HG03108 (cell line): ENCODE data around the gene SEL1L3.

Experiments used
- ATAC-seq: cut with Tn5 transposase; IDR thresholded peaks from one replicate; pipeline ENCODE4 v1.9.1; 2021; ENCODE audit warnings: moderate library complexity; ENCODE audit not compliant: unreplicated experiment

The SEL1L3 gene

DNA sequence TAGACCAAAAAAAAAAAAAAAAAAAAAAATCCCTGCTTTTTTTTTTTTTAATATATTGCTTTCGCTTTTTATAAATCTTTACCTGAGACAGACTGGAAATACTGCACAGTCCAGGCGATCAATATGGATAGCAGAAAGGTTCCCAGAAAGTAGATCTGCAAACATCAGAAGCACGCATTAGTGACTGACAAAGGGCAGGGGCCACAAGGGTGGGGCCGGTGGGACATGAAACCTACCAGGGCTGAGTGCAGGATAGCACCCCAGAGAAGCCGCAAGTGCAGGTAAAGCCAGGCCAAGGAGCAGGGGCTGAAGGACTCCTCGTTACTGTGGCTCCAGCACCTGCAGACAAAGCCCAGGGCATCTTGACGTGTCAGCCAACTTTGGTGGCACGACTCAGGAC lies 105.3 kb downstream of the SEL1L3 start:
- ATAC-seq = no peak

DNA sequence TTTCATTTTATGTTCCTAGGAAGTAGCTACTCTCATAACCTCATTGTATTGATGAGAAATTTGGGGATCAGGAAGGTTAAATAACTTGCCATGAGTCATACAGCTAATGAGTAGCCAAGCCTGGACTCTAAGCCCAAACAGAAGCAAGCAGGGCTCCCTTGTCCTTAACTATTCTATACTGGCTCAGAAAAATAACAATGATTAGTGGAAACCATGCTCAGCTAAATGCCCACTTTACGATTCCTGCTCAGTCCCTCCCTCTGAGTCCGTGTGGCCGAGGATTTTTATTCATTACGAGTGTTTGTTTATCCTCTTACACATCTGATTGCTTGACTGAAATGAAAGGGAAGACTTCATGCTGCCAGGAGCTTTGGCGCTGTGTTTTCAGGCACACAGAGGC lies 106.3 kb downstream of the SEL1L3 start:
- no peak for ATAC-seq

DNA sequence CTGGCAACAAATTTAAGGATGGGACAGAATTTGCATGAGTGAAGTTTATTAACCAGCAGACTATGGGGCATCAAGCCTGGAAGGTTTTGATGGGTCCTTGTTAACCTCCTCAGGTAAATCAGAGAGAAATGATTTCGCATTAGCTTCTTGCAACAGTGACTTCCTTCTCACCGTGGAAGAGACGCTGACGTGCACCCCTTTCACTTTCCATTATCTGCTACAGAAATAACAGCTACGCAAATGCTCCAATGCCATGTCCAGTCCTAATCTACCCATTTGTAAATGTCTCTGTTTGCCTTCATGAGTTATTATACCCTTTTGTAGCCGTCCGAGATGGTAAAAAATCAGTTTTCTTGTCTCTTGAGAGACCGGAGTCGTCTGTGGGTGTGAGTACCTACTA lies 106.9 kb downstream of the SEL1L3 start:
- ATAC-seq = no peak

DNA sequence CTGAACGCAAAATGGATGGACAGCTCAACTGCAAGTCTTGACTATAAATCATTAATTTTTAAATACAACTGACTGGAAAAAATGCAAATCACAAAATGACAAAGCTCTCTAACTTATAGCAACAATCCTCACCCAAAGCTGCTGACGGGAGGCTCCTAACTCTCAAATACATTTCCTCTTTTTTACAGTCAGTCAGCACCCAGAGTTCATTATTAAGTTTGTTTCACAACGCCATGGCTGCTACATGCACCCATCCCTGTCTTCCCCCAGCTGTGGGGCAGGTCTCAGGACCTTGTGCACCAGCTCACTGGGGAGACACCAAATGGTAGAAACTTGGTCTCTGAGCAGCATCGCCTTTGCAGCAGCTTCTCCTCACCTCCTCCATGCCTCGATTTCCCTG lies 109.5 kb downstream of the SEL1L3 start:
- no peak for ATAC-seq

DNA sequence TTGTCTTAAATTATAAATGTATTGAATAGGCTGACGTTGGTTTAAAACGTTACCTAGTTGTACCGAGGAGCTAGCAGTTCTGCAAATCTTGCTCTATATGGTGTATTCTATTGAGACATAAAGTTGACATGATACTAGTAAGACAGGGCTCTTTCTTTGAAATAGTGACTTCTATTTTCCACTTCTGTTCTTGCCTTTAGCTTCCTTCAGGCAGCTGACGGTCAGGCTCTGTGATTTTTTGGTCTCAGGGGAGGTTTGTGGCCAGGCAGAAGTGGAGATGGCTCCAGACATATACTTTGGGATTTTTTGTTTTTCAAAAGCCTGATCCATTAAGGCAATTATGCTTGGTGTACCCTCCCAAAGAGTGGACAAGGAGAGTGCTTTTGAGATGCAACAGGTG lies 111.9 kb downstream of the SEL1L3 start:
- ATAC-seq = no peak

DNA sequence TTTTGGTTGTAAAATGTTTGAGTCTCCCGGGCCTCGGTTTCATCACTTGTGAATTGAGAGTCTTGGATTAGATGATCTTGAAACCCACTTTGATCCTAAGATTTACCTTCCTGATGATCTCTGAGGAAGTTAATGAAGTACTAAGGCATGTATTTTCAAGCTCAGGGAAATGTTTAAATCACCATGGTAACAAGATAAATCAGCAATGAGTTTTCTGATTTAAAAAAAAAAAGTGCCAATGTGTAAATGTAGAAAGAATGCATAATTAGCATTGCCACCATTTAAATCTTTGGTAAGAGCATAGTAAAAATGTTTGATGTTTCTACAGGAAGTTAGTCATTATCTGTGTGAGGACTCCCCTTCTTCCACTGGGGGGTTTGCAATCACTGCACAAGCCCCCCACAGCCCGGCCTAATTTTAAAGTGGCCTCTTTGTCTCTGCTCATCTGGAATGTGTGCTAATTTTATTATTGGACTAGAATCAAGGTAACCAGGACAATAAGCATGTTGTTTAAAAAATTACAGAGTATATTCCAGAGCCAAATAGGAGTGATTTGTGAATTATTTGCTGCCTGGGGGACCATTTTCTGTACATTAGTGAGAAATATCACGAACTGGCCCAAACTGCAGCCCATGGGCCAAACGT lies 113.5 kb downstream of the SEL1L3 start:
- ATAC-seq = no peak

DNA sequence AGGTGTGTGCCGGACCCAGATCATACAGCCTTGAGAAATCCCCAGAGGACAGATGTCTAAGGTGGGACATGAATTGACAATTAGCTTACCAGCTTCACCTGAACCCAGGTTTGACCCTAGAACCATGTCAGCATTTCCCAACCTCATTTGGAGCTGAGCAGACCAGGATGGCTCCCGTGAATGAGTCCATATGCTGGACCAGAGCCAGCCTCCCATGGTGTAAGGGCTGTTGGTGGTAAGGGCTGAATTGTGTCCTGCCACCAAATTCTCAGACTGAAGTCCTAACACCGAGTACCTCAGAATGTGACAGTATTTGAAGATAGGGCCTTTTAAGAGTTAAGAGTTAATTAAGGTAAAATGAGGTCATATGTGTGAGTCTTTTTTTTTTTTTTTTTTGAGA lies 118.8 kb downstream of the SEL1L3 start:
- ATAC-seq = no peak

DNA sequence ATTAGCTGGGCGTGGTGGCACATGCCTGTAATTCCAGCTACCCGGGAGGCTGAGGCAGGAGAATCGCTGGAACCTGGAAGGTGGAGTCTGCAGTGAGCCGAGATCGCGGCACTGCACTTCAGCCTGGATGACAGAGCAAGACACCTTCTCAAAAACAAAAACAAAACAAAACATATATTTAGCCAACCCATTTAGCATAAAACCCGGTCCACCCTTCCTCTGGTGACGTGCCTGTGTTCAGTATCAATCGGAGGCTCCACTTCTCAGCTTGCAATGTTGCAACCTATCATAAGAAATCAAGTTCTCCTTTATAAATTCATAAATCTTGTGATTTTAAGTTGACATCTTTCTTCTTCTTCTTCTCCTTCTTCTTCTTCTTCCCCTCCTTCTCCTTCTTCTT lies 133.2 kb downstream of the SEL1L3 start:
- ATAC-seq = no peak

DNA sequence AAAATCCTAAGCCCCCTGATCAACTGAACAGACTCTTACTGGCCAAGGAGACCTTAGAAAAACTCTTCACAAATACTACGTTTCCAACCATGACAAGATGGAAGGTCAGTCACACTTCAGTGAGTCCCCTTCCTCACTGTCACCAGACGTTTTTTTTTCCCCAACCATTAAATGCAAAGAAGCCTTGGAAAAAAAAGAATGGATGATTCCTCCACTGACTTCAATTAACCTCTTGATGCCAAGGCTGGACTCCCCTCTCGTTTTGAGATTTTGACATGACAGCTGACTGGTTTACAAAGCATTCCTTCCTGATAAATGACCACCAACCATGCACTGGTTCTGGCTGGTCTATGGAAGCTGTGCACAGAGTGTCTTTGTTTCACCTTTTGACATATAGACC lies 133.9 kb downstream of the SEL1L3 start:
- ATAC-seq = no peak

DNA sequence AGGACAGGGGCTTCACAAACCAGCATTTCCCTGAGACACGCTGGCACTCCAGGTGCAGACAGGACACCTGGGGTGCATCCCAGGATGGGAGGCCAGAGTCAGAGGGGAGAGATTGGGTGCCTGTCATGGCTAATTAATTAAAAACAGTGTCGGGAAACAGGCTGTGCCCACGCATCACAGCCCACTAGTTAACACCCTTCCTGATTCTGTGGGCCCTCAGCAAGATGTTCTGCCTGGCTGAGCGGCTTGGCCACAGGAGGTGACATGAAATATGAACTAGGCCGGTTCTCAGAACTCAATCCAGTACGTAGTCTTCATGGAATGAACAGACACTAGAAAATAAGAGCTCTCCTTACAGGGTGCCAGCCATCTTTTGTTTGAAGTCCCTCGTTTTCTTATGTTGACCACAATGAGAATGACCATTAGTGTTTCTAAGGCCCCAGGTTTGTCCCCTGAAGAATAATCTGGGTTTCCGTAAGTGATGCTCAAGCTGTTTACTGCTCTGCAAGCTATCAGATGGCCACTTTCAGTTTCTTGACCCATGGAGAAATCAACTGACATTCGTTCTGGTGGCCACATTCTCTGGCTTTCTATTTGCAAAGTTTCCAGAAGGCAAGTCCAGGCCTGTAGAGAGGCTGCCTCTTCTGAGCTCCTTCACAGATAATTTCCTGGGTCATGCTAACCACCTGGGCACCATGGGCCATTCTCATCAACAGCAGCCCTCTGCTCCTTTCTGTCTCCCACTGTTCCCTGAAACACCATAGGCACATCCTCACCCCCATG lies 134.9 kb downstream of the SEL1L3 start:
- ATAC-seq = peak; percentile 36

DNA sequence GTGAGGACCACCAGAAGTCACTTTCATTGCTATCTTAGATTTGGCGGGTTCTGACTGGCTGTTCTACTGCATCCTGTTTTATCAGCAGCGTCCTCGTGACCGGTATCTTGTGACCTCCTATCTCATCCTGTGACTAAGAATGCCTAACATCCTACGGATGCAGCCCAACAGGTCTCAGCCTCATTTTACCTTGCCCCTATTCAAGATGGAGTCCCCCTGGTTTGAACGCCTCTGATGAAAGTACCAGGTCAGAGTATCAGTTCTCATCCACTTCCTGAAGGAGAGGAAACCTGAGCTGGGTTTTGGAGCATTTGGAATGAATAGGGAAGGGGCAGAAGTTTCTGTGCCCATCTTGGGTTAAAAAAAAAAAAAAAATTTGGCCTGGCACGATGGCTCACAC lies 136.9 kb downstream of the SEL1L3 start:
- no peak for ATAC-seq

DNA sequence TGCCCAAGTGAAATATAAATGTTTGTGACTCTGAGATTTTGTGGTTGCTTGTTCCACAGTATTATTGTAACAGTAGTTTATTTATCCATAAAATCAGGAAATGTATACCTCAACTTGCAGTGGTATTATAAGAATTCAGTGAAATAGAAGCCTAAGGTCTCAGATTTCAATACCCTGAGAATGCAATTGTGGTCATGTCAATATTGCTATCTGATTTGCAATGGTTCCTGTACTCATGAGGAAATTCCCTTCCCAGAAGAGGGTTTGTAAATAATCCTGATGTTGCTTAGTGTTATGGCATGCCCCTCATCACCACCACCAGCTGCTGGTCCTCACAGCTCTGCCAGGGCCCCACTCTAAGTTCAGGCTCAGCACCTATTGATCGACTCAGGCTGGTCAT lies 139.4 kb downstream of the SEL1L3 start:
- no peak for ATAC-seq

DNA sequence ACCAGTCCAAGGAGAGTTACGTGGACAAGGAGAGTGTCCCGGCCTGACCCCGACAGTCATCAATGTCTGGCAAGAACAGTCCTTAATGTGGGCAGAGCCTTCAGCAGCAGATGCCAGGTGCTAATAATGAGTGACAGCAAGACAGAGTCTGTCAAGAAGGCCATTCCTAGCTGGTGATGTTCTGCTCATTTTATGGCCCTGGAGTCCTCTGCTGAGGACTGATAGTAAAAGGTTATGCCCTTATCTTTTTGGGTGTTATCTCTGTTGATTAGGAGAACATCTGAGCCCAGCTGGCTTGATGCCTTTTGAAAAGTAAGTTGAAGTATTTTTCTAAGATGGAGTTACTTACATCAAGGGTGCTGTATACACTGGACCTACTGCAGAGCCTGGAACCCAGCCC lies 139.8 kb downstream of the SEL1L3 start:
- ATAC-seq = no peak

DNA sequence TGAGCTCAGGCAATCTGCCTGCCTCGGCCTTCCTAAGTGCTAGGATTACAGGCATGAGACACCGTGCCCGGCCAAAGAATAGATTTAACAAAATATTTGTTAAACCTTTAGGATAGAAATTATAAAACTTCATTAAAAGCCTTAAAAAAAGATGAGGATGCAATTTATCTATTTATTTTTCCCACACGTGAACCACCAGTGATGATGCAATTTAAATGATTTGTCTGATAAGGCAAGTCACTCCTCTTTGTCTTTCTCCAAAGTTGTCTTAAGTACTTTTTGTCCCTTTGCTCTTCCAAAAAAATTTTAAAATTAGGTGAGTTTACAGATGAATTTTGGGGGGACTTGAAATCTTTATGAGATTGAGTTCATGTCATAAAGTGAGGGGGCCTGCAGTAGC lies 149.0 kb downstream of the SEL1L3 start:
- ATAC-seq = no peak

DNA sequence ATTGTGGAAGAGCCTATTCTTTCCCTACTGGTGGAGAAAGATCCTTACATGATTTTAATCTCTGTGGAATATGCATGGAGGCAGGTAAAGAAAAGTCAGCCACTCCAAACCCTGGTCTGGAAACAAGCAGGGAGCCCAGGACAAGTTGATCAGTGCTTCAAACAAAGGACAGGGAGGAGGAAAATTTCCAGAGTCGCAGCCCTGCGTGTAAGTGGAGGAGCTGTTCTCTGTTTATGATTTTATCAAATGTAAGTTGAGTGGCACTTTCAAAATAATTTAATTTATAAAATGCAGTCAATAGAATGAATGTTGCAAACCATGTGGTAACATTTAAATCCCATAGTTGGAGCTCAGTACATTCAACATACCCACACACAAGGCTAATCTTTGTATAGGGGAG lies 150.2 kb downstream of the SEL1L3 start:
- no peak for ATAC-seq

DNA sequence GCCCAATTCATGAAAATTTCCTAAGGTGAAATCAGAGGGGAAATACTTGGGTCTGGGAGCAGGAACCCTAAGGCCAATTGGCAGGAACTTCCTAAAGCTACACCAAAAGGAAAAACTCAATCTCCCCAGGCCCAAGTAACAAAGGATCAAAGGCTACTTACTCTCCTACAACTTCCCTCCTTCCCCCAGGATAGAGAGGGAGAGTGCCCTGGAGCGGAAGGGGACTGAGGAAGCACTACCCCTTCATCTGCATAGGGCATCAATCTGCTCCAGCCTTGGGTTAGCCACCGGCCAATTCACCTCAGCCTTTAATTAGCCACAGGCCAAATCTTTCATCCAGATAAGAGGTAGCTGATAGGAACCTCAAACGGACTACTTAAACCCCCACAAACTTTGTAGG lies 152.2 kb downstream of the SEL1L3 start:
- no peak for ATAC-seq

DNA sequence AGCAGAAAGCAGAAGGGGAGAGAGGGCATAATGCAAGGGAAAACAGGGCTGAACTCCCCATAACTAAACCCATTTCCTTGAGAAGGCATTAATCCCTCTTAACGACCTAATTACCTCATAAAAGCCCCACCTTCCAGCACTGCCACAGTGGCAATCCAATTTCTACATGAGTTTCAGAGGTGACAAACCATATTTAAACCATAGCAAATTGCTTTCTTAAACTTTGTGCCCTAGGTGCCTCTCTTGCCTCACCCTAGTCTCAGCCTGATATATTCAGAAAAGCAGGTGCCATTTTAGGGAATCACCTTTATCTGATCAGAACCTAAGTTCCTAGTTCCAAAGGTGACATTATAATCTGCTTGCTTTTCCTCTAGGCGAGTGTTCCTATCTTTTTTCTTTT lies 158.3 kb downstream of the SEL1L3 start:
- ATAC-seq = no peak

DNA sequence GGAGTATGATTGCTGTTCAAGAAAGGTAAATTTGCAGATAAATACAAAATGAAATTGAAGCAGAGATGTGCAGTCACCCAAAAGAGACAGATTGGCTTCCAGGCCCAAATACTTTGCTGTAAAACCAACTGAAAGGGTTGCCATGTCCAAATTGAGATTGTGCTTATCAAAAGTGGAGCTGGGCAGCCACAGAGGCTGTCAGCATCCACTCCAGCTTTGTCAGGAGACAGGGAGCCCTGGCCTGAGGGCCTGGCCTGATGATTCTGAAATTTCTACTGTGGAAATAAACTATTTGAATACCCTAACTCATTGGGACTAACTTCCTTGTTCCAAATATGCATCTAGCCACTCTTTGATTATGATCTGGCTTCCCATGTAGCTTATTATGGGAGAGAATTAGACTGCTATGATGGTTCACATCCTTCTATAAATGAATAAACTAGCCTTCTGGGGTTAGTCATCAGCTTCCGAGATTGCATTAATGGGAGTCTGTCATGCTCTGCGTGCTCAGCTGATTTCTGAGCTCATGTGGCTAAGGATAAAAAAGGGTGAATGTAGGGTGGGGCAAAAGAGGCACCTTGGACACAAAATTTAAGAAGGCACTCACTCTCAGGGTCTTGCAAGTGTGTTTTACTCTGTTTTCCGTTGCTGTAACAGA lies 158.9 kb downstream of the SEL1L3 start:
- no peak for ATAC-seq

DNA sequence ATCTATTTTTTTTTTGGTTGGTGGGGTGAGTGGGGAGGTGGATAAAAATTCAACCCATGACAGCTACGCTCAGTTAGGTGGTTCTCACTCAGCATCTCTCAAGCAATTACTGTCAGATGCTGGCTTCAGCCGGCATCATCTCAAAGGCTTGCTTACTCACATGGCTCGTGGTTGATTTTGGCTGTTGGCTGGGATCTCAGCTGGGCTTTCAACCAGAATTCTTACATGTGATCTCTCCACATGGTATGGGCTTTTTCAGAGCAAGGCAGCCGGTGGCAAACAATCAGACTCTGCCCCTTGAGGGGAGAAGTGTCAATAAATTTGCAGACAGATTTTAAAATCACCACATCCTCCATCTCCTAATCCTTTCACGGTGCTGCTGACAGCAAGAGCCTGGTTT lies 159.9 kb downstream of the SEL1L3 start:
- ATAC-seq = no peak

DNA sequence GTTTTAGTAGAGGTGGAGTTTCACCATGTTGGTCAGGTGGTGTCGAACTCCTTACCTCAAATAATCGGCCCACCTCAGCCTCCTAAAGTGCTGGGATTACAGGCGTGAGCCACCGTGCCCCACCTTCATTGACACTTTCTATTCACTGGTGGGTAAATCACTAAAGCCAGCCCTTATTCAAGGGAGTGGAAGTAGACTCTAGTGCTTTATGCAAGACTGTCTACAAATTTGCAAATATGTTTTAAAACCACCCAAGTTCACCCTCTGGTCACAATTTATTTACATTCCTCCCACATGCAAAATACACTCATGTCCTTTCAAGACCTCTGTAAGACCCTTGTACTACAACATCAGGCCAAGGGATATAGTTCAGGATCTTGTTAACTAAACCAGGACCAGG lies 162.1 kb downstream of the SEL1L3 start:
- ATAC-seq = no peak

DNA sequence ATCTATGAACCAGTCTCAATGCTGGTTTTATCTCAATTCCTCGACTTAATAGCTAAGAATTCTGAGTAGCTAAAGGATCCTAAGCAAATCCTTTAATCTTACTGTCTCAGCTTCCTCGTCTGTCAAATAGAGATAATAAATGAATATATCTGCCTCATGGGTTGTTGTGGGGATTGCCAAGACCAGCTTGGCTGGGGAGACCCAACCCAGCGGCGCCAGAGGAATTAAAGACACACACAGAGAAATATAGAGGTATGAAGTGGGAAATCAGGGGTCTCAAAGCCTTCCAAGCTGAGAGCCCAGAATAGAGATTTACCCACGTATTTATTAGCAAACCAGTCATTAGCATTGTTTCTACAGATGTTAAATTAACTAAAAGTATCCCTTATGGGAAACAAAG lies 165.3 kb downstream of the SEL1L3 start:
- no peak for ATAC-seq
